Fibroblast of the conjunctiva (primary cell): ENCODE measurements around the gene CLPSL2.
"Not testable (repeated sequence)": the region's sequence is repeated elsewhere in the genome, so short reads cannot be mapped to it uniquely, and the experiment has no call there.

Experiments used
- DNase-seq: peaks from one replicate; pipeline ENCODE4 v3.0.0-alpha.2; 2010; ENCODE audit warnings: low read depth

The CLPSL2 gene, protein sequence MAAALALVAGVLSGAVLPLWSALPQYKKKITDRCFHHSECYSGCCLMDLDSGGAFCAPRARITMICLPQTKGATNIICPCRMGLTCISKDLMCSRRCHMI

DNA sequence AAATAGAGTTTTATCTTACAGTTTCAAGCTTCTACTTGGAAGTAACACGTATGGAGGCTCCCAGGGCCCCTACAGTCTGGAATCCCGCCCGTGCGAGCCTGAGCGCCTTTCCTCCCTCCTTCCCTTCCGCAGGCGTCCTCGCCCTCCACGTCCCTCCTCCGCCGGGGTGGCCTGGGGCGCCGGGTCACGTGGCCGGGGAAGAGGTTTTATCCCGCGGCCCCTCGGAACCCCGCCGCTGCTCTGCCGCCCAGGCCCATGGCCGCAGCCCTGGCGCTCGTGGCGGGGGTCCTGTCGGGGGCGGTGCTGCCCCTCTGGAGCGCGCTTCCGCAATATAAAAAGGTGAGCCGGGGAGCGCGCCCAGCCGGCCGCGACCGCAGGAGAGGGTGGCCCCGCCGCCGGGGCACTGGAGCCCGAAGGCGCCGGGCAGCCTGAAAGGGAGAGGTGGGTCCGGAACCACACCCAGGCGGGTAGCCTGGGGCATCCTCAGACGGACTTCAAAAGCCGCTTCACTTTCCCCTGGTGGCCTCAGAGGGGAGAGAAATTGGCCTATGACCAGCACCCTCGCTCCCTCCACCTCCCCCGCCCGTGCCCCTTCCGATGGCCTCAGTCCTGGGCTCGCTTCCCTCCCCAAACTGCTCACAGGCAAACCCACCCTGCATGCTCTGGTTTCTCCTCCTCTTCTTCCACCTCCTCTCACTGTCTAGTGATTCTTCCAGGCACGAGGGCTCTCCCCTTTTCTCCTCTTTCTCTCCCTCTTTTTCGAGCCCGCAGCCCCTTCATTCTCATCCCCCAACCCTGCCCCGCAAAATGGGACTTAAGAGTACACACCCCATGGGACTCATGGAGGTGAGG, at the start of gene CLPSL2:
CLPSL2 (plus strand) TSS at position 235 of the 852 bp plus-strand sequence; CDS start at position 256, 21 bp downstream.
- no peak for DNase-seq

DNA sequence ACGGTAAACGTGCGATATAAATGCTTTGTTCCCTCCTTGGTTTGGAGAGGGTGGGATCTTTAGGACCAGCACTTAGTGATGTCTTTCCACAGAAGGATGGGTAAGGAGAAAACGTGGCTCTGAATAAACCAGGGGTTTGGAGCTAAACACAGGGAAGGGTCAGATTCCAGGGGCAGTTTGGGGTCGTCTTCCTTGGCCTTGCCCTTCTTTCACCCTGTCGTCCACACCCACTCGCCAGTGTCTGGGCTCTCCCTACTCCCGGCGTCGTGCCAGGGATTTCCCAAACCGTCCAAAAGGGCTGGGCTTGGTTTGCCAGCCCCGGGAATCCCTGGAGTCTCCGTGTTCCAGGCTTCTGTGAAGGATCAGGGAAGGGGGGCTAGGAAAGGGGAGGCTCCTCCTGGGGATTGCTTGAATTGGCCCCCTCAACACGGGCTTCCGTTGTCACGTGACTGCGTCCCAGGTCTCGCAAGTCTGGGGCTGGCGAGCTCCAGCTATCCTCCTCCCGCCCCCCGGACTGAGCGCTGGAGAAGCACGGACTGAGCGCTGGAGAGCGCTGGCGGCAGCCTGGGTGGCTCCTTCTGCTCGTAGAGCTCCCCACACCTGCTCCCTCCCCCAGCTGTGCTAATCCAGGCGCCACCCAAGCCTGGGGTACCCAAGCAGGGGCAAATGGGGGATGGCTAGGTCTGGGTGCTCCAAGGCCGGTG, 49.0 kb upstream of the CLPSL2 start:
- peak; percentile 95 for DNase-seq

DNA sequence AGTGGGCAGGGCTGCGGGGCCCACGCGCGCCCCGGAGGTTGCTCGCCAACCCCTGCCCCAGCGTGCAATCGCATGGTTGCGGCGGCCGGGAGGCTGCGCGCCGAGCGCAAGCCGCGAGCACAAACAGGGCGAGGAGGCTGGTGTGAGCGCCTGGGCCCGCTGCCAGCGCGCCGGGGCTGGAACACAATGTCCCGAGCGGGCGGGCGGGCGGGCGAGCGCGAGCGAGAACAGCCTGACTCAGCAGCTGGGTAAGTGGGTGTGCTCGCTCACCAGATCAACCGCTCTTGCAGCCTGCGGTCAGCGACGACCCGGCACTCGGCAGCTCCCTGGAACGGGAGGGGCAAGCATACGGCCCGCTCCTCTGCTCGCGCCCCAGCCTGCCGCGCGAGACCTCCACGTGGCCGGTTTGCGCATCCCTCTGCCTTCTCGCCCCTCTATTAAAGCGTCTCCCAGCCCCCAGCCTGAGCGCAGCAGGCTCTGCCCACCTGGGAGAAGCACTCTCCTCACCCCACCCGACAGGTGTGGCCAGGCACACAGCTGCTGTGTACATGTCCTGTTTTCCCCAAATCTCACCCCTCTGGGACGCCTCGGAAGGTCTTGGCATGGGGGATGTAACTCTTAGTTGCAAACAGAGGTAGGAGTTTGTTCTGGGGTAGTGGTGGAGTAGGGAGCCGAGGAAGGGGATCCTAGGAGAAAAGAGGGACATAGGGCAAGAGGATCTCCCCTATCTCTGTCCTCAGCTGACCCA, 48.3 kb upstream of the CLPSL2 start:
- DNase-seq: peak; percentile 98

DNA sequence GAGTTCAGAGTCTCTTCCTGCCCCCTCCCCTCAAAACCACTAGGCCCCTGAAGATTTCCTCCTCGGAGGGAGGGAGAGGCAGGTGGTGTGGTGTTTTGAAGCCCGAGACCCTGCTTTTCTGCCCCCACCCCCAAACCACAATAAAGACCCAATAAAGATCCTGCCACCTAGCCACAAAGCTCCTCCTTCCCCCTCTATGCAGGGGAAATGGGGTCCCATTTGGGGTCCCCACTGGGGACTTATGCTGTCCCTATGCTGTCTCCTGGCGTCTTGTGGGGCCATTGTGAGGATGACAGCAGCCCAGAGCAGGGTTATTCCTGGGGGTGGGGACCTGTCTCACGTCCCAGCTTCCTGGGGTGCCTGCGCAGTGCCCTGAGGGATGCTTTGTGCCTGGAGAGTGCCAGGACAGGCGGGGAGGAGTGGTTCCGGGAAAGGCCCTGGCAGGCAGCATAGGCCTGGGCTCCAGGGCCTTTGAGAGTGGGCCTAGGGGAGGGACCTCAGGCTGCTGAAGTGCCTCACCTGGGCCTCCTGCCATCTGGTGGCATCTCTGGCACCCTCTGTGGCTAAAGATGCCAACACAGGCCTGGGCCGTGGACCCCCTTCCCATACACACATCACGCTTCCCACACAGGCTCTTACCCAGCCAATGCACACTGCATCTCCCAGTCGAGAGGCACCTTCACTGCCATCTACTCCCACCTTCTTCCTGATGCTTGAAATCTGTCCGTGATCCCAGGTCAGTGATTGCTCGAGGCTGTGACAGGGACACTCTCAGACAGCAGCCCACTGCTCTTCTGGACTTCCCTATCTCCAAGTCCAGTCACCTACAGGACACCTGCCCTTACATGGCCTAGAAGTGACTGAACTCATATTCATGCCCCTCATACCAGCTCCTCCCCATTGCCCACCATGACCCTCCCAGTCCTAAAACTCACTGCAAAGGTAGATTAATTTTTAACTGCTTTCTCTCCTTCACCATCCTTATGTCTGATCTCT, 47.4 kb upstream of the CLPSL2 start:
- DNase-seq: no peak

DNA sequence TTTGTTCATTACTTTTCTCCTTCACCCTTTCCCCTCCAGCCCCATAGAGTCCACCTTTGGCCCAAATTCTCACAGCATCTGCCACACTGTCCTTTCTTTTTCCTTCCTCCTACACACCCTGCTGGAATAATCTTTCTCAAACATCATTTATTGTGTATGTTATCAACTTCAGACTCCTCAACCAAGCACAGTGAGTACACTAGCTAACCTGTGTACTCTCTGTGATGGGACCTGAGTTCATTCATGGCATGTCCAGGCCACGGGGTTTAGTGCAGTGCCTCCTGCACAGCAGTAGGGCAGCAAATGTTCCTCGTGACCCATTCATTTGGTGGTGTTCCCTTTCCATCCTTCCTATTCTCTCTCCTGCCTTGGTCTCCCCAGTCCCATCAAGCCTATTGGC, 46.7 kb upstream of the CLPSL2 start:
- DNase-seq: no peak

DNA sequence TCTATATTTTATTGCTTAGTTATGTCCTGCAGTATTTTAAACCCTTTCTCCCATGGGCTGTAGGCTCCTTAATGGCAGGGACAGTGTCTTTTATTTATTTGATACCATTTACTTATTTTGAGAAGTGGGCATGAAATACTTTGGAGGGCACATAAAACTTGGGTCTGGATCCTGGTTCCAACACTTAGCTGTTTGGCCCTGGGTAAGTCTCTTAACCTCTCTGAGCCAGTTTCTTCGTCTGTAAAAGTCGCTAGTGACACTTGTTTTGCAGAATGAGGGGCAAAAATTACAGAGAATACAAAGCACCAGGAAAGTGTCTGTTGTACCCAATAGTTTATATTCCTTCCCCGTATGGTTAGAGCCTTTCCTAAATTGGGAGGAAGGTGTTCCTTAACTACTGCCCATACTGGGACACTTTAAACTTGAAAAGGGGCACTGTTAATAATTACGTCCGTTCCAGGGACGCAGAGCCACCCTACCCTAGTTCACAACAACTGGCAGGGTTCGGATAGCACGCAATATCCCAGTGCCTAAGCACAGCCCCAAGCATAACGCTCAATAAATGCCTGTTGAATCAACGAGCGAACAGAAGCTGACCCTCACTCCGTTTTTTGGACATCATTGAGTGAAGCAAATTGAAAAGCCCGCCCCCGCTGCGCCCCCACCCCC, 45.5 kb upstream of the CLPSL2 start:
- DNase-seq: no peak

DNA sequence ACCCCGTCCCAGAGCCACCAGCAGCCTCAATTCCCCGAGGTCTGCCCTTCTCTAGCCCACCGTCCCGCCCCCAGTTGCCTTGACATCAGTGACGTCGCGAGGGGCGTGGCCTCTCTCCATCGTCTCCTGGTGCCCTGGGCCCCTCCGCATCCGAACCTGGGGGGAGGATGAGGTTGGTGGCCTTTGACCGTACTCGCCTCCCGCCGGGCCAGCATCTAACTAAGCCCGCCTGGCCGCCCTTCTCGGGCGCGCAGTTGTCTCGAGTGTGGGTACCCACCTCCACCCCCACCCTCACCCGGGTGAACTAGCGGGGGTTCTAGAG, 45.0 kb upstream of the CLPSL2 start:
- peak; percentile 87 for DNase-seq

DNA sequence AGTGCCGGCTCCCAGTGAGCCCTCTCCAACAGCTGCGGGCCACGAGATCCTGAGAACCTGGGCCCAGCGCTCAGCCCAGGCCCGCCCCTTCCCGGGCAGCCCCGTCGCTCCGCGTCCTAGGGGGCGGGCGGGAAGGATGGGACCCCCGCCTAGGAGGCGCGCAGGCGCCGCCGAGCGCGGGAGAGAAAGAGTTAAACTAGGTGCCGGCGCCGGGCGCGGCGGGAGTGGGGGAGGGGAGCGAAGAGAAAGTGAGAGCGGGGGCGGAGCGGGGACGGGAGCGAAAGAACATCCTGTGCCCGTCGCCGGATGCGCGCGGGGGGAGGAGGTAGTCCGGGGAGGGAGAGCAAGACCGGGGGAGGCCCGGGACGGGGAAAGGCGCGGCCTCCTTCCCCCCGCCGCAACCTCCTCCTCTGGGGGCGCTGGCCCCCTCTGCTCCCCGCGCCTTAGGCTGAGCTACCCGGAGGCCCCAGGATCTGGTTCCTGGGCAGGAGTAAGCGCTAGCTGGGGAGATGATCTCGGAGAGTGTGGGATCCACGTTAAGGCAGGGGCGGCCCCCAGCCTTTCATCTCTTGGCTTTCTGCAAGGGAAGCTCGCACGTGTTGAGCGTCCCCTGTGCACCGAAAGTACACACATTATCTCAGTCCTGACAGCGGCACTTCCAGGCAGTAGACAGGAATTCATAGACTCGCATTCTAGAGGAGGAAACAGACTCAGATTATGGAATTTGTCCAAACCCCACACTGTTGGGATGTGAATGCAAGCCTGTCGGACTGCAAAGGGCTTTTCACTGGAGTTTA, 44.5 kb upstream of the CLPSL2 start:
- DNase-seq: peak; percentile 95

DNA sequence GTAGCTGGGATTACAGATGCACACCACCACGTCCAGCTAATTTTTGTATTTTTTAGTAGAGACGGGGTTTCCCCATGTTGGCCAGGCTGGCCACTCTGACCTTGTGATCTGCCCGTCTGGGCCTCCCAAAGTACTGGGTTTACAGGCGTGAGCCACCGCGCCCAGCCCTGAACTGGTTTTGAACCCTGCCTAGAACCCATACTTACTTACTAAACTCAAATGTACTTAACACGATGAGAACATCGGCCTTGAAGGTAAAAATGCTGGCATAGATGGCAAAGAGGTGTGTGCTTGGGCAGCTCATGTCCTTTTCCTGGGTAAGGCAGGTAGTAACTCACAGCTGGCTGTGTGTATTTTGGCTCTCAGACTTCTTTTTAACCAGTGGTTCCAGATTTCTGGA, 42.8 kb upstream of the CLPSL2 start:
- DNase-seq: no peak

DNA sequence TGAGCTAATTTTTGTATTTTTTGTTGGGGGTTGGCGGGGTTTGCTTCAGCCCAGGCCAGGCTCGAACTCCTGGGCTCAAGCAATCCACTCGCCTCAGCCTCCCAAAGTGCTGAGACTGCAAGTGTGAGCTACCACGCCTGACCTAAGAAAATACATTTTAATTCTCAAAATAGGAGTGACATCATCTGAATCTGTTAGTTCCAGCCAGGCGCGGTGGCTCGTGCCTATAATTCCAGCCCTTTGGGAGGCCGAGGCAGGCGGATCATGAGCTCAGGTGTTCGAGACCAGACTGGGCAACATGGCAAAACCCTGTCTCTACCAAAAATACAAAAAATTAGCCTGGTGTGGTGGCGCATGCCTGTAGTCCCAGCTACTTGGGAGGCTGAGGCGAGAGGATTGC, 42.1 kb upstream of the CLPSL2 start:
- DNase-seq: not testable (repeated sequence)

DNA sequence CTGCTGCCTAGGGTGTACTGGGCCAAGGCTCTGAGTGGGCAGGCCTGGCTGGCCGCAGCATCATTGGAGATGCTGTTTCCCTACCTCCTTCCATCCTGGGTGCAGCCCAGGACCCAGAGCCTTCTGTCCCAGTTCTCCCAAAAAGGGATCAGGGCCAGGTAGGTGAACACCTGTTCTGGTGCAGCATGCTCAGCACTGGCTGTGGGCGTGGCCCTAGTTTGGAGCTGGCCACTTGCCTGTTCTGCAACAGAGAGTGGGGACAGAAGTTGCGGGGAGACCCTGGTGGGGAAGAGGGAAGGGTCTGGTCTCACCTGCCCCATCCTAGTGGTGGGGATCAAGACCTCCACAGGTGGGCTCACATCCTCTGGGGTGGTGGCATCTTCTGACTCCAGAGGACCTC, 40.9 kb upstream of the CLPSL2 start:
- DNase-seq: no peak

DNA sequence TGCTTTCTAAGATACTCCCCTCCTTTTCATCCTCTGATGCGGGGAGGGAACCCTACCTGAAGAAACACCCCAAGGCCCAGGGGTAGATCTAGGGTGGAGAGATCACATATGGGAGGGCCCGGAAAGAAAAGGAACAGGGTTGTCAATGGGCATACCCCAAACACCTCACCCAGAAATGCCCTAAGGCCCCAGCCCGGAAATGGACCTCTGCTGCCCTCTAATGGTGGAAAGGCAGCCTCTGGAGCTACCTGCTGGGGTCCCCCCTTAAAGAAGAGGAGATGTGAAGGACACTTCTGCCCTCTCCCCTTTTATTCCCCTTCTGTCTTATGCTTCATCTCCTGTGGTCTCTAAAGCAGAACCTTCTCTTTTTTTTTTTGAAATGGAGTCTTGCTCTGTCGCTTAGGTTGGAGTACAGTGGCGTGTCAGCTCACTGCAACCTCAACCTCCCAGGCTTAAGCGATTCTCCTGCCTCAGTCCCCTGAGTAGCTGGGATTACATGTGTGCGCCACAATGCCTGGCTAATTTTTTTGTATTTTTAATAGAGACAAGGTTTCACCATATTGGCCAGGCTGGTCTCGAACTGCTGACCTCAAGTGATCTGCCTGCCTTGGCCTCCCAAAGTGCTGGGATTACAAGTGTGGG, 40.0 kb upstream of the CLPSL2 start:
- DNase-seq: peak; percentile 43

DNA sequence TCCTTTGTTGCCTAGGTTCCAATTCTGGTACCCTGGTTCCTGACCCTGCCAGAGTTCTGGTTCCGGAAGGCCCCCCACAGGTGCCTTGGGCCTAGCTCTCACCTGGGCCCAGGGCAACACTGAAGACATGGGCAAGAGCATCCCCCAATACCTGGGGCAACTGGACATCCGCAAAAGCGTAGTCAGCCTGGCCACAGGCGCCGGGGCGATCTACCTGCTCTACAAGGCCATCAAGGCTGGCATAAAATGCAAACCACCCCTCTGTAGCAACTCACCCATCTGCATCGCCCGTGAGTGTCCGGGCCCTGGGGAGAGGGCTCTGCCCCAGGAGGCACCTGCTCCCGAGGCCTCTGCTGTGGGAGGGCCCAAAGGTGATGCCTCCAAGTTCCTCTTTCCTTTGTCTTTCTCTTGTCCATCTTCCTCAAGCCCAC, 39.4 kb upstream of the CLPSL2 start, which contains the start of gene ARMC12:
ARMC12 (plus strand) TSS at position 51 of the 431 bp plus-strand sequence; CDS start at position 128, 77 bp downstream.
- no peak for DNase-seq

DNA sequence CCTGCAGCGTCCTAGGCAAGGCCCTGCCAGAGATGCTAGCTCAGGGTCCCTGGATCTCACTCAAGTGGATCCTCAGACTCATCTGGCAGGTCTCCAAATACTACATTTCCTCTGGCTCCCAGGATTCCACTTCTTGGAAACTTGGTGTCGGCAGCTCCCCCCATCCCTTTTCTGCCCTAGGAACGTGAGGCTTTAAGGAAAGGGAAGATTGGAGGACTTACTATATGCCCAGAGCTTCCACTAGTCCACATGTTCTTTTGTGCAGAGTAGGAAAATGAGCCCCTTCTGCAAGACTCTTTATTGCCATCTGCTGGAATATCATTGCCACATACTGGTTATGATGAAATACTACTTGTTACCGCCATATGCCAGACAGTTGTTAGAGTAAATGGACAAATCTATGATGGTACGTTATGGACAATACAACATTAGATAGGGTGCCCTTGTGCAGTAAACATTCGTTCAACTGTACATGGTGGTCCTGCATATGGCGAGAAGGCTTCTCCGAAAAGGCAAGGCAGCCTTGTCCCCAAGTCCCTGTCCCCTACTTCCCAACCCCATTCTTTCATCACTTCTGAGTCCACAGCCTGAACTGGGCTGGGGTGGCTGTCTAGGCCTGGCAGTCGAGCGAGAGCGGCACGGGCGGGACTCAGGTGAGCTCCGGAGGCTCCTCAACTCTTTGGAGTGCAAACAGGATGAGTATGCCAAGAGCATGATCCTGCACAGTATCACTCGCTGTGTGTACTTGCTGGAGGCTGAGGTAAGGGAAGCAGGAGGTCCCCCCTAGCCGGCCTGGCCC, 38.8 kb upstream of the CLPSL2 start:
- peak; percentile 89 for DNase-seq

DNA sequence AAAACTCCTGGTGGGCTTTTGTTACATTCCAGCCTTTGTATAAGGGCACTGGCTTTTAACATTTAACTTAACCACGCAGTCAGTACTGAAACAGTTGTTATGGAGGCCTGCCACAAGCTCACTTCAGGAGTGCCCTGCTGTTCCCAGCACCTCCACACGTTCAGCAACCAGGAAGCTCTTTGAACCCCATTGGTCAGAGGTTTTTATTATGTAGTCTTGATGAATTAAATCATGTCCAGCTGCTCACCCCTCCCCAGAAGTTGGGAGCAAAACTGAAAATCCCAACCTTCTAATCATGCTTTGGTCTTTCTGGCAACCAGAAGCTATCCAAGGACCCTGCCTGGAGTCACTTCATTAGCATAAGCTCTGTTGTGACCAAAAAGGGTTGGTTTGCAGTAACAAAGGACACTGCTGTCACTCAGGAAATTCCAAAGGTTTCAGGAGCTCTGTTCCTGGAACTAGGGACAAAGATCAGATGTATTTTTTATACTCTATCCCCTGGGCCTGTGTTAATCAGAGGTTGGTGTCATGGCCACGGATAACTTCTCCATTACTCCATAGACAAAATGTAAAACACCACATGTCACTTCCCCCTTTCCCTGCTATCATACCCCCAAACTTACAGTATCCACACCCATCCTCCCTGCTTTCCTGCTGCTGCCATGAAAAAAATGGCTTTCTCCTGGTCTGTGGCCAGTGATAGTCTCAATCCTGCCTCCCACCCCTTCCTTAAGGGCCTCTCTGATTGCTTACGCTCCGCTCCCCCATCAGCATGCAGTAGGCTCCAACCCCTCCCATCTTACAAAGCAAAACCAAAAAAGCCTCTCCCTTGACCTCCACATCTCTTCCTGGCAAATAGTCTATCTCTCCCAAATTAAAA, 36.5 kb upstream of the CLPSL2 start:
- DNase-seq: no peak

DNA sequence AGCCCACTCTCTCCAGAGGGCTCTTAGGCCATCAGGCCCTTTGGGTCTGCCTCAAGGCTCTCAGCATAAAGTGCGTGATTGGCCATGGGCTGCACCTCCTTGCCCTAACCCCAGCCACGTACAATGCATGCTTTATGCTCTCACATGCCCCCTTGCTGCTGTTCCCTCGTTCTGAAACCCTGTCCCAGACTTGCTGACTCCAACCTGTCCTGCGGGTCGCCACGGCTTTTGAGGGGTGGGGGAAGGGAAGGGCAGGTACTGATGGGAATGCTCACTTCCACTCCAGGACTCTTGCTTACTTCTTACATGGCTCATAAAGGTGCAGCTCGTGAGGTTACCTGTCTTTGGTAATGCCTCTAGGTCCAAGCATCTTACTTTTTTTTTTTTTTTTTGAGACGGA, 33.6 kb upstream of the CLPSL2 start:
- DNase-seq: no peak

DNA sequence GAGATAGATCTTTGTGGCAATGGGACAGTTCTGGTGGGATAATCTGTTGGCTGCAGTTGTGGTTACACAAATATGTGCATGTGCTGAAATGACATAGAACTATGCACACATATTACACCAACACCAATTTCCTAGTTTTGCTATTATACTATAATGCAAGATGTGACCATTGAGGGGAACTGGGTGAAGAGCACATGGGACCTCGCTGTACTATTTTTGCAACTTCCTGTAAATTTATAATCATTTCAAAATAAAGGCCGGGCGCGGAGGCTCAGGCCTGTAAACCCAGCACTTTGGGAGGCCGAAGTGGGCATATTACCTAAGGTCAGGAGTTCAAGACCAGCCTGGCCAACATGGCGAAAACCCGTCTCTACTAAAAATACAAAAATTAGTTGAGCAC, 30.9 kb upstream of the CLPSL2 start:
- no peak for DNase-seq
